Measurements from ENCODE around the gene CPA5.

GRCh38 chr7:130409067-130409711, 64.6 kb downstream of the CPA5 start:
- no peak for TF ChIP-seq CTCF (conservative IDR thresholded peaks at IDR 0.05; ENCODE audit: low read length)
- TF ChIP-seq EZH2phosphoT487 (IDR thresholded peaks at IDR 0.05; ENCODE audit: borderline replicate concordance, low read depth, low read length): no peak

Measured in OCI-LY7 (cell line).